IPS-NIHi7 (cell line): ENCODE data around the gene SLC23A3.

Experiments used
- DNase-seq: peaks from one replicate; pipeline ENCODE4 v3.0.0; 2012; ENCODE audit warnings: mixed read lengths; ENCODE audit errors: extremely low spot score

The SLC23A3 gene

DNA sequence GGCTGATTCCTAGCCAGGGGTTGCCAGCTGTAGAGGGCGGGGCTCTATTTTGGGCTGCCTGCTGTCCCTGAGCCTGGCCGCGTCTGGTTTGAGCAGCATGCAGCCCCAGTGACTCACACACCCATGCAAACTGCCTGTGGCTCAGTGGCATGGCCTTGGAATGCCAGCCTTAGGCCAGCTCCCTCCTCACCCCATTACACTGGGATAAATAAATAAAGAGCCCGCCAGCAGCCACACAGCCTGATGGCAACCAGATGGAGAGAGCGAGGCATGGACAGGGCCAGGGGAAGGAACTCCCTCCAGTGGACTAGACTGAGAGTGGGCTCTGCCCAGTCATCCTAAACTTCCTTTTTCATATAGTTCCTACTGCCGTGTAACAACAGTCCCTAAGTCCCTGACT lies 27.5 kb downstream of the SLC23A3 start:
- DNase-seq = no peak

GRCh38 chr2:219140722-219141121 lies 29.1 kb downstream of the SLC23A3 start:
- DNase-seq = no peak

DNA sequence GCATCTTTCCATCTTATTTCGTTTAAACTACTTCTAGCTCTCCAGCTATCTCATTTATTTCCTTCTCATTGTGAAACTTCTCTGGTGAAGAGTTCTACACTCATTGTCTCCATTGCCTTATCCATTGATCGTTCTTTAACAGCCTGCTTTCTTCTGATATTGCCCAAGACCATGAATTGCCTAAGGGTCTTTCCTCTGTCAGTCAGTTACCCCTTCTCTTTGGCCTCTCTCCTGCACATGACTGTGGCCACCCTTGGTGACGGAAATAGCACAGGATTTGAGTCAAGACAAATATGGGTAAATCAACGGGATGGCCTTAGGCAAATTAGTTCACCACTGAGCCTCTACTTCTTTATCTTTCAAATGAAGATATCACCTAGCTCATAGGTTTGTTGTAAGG lies 35.9 kb downstream of the SLC23A3 start:
- DNase-seq = no peak

GRCh38 chr2:219131744-219132143 lies 38.1 kb downstream of the SLC23A3 start:
- no peak for DNase-seq

DNA sequence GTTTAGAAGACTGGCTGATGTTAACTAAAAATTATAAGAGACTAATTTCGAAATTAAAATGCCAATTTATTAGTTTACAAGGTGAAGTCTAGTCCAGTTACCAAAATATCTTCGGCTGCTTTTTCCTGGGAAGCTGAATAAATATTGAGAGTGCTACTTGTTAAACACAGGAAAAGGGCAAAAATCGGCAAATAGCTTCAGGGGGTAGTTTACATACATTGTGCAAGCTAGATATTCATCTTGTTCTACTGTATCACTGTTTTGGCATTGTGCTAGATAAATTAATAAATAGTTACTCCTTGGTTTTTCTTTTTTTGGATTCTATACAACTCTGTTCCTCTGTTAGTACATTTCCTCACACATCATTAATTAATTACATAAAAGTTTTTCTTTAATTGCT lies 38.5 kb downstream of the SLC23A3 start:
- no peak for DNase-seq

- no peak for DNase-seq
Measured at GRCh38 chr2:219129589-219129988, 40.2 kb downstream of the SLC23A3 start.

GRCh38 chr2:219128396-219128795 lies 41.4 kb downstream of the SLC23A3 start:
- DNase-seq = peak; percentile 31

GRCh38 chr2:219127037-219127635 lies 42.7 kb downstream of the SLC23A3 start:
- no peak for DNase-seq

DNA sequence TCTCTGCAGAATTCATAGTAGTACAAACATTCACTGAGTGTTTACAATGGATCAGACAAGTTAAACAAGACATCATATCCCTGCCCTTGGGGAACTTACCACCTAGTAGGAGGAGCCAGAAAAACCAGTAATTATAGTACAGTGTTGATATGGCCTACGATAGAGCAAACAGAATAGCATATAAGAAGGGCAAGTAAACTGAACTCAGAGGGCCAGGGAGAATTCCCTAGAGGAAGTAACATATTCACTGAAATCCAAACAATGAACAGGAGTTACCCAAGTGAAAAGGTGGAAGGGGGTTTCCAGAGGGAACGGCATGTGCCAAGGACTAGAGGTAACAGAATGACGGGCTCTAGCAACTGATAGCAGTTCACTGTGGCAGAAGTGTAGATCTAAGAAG lies 43.3 kb downstream of the SLC23A3 start:
- DNase-seq = no peak

GRCh38 chr2:219125886-219126270 lies 44.0 kb downstream of the SLC23A3 start:
- no peak for DNase-seq

DNA sequence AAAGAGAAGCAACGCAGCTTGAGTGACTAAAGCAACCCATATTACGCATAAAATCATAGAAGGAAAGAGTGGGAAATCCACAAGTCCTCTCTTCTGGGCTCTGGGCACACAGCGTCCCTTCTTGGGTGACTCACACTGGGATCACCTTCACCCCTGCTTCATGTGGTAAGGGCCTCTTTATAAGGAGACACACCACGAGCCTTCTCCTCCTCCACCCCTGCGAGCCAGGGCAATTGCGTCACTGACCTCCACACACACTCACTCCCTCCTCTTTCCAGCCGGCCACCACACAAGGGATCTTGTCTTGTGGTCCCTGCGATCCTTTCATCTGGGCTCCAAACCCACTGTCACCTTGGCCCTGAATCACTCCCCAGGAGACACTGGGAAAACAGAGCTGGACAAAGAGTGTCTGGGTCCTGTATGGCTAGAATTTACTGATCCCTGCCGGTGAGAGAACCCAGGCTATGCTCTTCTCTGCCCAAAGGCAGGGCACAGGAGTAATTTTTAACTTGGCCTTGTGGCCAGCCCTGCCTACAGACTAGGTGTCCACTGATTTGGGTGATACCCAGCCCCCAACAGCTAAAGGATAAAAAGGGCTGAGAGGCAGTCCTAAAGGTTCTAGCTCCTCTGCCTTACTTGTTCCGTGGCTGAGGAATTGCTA lies 44.5 kb downstream of the SLC23A3 start:
- no peak for DNase-seq

GRCh38 chr2:219124381-219125110 lies 45.3 kb downstream of the SLC23A3 start:
- no peak for DNase-seq

DNA sequence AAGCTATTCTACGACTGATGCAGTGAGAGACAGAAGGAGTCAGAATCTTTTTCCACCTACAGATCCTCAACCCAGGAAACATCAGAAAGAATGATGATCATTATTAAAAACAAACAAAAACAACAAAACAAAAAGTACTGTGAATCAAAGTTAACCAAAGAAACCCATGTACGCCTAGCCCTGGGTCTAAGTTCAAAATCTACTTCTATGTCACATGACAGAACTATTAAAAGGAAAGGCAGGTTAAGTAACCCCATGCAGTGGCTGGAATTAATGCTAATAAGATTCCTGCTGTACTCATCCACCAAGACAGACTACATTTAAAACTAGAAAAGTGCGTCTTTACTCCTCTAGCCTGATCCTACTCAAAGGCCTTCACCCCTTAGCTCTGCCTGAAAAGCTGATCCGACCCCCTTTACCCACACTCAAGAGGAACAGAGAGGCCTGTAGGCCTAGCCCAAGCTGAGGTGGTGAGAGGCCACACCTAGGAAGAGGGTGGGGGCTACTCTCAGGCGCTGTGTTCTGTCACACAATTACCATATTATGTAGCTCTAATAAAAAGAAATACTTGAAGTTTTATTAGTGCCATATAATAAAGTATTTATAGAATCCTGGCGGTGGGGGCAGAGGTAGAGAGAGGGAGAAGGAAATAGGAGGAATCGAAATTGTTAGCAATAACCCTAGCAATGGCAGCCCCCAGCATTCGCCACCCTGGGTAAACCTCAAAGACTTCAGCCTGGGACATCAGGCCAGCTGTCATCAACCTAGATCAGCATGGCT lies 46.3 kb downstream of the SLC23A3 start:
- no peak for DNase-seq

GRCh38 chr2:219122202-219122980 lies 47.4 kb downstream of the SLC23A3 start:
- DNase-seq = no peak

- DNase-seq = no peak
Measured at GRCh38 chr2:219120082-219120481, 49.7 kb downstream of the SLC23A3 start.

GRCh38 chr2:219119422-219120043 lies 50.3 kb downstream of the SLC23A3 start:
- peak; percentile 76 for DNase-seq

- no peak for DNase-seq
Measured at GRCh38 chr2:219118504-219118903, 51.3 kb downstream of the SLC23A3 start.

- DNase-seq = no peak
Measured at GRCh38 chr2:219116776-219117646, 52.8 kb downstream of the SLC23A3 start.

GRCh38 chr2:219112651-219113338 lies 57.0 kb downstream of the SLC23A3 start:
- no peak for DNase-seq

DNA sequence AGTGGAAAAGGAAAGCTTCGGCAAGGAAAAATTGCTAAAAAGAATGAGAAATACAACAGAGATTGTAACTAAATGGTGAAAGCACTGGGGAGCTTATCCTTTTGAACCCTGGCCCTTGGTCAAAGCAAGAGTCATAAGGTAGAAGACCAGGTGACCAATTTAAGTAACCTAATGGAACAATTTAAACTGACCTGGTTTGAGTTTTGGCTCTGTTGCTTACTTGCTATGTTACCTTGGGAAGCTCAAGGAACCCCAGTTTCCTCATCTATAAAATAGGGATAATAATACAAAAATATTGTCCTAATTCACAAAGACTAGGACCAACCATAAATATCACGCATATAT lies 57.8 kb downstream of the SLC23A3 start:
- no peak for DNase-seq
